Globus pallidus (tissue), 1 donor: Measurements from ENCODE around the gene WFDC12.

Source experiments
- DNase-seq: peaks from one replicate; pipeline ENCODE4 v3.0.0-alpha.2; 2015; ENCODE audit warnings: low spot score

Gene WFDC12

DNA sequence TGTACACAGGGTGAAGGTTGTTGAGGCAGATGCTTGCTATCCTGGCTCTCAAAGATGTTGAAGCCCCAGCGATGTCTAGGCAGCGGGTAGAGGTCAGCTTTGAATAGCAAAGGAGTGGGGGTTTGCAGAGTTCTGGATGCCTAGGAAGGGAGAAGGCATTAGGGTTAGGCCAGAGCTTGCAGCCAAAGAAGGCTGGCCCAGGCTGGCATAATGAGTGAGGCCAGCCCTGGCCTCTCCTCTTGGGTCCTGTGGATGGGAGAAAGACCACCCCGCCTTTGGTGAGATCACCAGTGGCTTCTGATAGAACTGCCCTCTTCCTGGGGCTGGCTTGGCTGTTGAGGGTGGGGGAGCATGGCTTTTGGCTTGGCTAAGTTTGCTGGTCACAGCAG lies 8.9 kb downstream of the WFDC12 start:
- DNase-seq: no peak

DNA sequence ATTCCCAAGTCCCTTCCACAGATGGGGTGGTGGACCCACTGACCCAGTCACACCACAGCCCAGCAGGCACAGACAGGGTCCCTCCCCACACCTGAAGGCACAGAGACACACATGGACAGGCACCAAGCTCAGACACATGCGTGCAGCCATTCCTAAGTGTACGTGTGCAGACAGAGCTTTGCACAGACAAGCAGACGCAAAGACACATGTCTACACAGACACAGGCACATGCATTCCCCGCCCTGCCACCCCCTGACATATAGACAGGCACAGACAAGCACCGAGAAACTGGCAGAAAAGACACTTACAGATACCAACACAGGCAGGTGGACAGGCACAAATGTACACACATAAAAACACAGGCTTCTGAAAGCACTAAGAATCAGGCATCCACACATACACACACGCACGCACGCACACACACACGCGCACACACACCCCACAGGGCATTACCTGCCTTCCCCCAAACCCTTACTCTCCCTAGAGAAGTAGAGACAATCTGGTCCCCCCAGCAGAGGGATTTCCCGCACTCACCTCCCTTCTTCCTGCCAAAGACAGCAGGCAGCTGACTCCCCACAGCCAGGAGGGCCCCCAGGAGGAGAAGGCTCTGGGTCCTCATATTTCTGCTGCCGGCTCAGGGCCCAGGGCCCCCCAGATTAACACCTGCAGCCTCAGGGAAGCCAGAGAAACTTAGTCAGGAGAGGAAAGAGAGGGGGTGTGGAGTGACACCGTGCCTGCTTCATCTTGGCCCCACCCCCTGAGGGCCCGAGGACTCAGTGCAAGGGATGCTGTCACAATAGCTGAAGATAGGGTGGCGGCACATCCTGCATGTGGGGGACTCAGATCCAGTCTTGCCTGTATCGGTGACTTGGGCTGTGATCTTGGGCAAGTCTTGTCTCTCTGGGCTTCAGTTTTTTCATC lies 9.5 kb downstream of the WFDC12 start, which contains the start of gene WFDC5:
TSS of gene WFDC5 (minus strand) at position 710 of the 921 bp plus-strand sequence. CDS start at position 619, 91 bp downstream.
- DNase-seq: no peak

DNA sequence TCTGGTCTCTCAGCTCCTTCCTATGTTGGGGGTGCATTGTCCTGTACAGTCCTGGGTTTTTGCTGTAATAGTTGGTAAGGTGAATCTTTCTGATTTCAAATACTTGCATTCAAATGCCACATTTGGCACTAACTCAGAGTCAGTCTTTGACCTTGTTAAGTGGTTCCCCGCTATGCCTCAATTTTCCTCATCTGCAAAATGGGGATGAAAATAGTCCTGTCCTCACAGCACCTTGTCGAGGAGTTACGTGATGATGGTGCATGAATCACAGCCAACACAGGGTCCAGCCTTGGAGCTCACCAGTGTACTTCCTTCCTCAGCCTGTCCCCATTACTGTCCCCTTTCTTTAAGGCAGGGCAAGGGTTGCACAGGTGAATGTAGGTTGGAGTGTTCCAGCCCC lies 10.4 kb downstream of the WFDC12 start:
- DNase-seq: no peak

DNA sequence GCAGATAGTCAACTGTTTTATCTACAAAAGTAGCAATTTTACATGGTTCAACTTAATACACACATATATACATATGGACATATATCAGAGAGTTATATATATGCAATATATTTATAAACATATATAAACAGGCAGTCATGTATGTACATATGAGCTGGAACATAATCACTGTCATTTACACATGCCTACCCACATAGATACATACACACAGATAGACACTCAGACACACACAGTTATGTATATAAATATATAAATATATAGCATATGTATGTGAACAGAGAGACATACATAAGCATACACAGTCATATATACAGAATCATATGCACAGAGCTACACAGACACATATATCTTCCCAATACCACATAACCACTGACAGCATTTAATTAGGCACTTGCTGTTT lies 11.5 kb downstream of the WFDC12 start:
- no peak for DNase-seq

DNA sequence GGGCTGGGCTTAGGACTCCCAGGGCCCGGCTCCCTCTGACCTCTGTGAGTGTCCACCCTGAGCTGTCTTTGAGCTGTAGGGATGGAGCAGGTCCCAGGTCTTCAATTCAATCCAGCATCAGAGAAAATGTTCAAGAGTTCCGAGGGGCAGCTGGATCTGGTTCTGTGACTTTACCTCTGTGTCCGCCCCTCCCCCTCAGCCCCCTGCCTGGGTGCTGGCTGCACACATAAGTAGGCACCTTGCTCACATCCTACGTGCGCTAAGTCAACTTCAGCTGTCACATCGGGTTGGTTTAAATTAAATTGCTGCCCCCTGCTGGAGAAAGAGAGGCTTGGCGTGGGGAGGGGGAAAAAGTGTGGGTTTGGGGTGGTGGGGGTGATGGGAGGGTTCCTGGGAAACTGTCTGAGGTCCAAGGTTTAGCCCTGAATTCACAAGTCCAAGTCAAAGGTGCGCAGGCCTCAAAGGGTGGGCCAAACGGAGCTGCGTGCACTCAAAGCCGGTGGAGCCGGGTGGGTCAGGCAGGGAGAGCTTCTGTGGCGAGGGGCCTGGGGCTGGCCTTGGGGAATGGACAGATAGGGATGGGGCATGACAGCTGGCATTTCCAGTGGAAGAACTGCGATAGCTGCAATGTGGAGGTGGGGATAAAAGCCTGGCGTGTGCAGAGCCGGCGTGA lies 12.3 kb downstream of the WFDC12 start:
- peak; percentile 14 for DNase-seq

DNA sequence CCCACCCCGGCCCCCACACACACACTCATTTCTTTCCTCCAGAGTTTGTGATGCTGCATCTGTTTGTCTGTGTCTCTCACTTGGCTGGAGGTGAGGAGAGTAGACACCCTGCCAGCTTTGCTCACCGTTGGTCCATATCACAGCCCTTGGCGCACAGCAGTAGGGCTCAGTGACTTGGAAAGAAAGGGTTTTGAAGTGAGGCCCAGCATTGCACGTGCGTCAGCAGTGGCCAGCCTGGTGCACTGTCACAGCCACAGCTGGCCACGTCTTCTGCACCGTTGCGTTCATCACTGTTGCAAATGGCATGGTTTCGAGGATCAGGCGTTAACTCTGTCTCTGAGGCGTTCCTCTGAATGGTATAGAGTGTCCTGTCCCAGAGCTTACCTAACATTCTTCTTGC lies 13.0 kb downstream of the WFDC12 start:
- DNase-seq: no peak

DNA sequence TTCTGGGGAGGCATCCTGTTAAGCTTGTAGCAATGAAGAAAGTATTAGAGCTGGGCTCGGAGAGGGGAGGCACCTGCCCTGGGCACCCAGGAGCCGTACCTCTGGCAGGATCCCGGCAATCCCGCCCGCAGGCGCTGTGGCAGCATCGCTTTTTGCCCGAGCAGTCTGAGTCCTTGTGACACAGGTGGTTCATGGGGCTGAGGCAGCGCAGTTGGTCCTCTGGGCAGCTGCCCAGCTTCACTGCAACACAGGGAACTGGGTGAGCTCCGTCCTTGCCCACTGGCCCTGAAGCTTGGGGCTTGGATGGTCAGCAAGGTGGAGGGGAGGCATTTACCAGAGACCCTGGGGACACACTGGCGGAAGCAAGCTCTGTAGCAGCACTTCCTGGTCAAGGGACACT lies 14.0 kb downstream of the WFDC12 start:
- no peak for DNase-seq

DNA sequence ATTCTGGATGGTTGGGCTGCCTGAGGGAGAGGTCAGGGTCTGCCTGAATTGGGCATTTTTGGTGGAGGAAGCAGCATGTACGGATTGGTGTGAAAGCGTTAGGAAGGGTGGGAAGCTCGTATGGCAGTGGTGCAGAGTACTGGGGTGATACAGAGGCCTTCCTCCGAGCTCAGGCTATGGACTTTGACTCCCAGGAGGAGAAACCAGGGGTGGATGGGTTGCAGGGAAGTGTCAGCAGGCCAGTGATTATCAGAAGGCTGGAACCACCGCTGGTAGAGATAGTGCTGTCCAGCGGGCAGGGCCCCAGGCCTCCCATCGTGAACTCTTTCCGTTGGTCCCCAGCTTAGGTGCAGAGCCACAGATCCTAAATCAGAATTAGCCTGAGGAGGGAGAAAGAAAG lies 14.6 kb downstream of the WFDC12 start:
- no peak for DNase-seq

DNA sequence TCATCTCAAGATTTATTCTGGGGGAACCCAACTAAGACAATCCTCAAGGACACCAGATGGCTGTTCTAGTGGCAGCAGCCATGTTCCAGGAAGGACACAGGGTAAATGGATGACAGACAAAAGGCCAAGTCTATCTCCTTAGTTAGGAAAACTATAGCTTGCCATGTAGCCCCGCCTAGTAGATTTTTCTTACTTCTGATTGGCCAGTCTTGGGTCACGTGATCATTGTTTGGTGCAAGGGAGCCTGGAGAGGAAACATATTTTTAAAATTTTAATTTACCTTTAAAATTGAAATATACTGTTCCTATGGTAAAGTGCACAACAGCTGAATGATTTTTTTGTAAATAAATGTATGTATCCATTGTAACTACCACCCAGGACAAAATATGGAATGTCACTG lies 18.9 kb downstream of the WFDC12 start:
- DNase-seq: no peak

DNA sequence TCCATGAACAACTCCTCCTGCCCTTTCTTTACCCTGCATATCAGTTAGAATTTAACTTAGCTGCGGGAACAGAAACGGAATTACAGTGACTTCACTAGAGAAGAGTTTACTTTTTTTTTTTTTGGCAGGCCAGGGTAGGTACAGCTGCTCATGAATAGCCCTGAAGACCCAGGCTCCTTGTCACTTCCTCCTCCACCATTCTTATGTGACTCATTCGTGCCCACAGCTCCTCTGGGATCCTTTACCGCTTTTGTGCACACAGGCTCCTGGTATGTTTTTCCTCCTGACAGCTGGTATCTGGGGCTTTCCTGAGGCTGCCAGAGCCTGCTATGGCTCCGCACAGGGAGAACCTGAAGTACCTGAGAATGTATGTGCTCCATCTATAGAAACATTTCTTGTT lies 19.5 kb downstream of the WFDC12 start:
- DNase-seq: no peak

DNA sequence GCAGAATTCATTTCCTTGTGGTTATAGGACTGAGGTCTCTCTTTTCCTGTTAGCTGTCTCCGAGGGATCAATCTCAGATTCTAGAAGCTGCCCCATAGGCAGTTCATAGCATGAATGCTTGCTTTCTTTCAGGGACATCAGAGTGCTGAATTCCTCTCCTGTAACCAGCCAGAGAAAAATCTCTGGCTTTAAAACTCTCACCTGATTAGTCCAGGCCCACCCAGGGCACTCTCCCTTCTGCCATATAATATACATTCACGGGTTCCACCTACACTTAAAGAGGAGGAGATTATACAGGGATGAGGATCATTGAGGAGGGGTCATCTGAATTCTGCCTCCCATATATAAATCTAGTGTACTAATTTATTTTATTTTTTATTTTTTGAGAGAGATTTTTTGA lies 21.2 kb downstream of the WFDC12 start:
- no peak for DNase-seq

DNA sequence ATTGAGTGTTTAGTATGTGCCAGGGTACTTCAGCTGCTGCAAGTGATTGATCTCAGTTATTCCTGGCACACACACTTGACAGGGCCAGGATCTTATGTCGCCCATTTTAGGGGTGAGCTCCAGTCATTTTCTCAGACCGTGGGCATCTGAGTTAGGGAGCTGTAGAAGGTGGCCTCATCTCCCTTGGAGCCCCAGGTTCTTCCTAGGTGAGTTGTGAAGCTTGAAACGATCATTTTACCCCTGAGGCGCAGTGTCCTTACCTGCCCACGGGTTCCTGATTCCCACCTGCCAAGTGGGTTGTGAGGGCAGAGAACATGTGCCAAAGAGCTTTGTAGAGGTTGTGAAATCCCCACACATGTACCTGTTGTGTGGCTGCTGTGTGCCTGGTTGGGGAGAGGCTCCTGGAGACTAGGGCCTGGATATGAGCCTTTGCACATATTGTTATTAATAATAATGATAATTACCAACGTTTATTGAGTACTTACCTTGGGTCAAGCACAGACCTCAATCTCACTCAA lies 22.9 kb downstream of the WFDC12 start:
- no peak for DNase-seq

DNA sequence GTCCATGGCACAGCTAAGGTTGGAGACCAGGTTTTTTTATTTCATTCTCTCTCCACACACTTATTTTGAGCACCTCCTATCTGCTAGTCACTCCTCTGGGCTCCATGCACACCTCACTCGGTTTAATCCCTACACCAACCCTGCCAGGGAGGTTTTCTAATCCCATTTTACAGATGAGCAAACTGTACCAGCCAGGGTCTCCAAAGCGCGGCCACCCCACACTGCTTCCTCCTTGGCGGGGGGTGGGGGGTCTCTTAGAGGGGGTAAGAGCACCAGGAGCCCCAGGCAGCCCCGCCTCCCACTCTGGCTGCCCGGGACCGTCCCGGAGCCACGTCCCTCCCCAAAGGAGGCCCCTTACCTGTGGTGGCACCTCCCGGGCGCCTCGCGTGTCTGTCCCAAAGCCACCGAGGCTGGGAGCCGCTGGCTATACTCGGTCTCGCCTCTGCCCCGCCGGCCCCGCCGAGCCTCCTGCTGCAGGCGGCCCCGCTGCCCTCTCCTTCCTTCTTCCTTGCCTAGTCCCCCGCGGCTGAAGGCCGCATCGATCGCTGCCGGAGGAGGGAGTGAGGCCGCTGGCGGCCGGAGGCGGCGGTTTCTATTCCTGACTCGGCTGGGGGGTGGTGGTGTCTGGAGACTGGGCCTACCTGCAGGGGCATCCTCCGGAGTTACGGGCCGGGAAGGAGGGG lies 23.6 kb downstream of the WFDC12 start, which contains the start of gene KCNS1:
TSS of gene KCNS1 (minus strand) at position 565 of the 683 bp plus-strand sequence. CDS start 1,891 bp downstream, outside the sequence.
- DNase-seq: no peak

DNA sequence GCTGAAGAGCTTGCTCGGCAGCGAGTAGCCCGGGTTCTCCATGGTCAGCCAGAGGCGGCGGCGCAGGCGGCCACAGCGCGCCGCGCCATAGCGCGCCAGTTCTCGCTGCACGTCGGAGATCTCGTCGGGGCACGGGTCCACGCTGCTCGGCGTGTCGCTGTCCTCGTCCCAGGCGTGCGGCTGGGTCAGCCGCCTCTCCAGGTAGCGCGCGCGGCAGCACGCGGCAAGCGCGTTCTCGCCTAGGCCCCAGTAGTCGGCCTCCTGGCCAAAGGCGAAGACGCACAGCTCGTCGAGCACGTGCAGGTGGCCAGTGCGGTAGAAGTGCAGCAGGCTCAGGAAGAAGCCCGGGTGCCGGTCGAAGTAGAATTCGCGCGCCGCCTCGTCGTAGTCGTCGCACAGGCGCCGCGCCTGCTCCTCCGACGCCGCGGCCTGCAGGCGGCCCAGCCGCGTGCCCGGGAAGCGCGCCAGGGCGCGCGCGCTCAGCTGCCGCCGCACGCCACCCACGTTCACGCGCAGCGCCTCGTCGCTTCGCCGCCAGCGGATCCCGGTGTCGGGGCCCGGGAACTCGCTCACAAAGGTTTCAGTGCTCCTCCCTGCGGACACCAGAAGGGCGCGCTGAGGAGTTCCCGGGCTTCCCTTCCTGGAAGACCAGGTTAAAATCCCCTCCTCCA lies 26.0 kb downstream of the WFDC12 start:
- DNase-seq: no peak

DNA sequence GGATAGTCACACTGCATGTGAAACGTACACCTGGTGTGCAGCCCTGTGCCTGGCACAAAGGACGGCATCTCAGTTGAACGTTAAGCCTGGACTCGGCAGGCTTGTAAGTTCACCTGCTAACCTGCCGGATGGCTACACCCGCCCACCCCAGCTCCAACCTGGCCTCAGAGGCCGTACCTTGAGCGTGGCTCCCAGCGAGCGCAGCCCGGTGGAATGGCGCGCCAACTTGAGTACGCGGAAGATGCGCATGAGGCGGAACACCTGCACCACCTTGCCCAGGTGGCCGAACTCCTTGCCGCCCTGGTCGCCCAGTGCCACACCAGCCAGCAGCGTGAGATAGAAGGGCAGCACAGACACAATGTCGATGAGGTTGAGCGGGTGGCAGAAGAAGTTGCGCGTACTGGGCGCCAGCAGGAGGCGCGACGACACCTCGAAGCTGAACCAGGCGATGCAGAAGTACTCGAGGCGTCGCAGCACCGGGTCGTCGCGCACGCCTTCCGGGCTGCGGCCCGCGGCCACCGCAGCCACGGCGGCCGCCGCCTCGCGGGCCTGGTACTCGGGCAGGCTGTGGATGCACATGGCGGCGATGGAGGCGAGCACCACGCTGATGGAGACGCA lies 26.7 kb downstream of the WFDC12 start:
- no peak for DNase-seq

DNA sequence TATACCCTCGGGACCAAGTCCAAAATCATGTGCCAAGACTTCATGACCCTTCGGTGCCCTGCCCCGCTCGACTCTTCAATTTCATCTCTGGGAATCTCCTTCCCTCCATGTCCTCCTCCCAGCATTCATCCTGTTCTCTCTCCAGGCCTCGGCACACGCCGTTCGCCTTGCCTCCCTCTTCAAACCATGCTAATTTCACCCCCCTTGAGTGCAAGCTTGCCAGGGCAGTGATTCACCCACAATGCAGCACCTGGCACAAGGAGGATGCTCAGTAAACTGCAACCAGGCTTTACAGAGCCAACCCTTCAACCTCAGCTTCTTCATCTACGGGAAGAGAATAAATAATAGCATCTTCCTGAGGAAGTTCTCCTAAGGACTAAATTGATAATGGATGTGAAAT lies 27.5 kb downstream of the WFDC12 start:
- DNase-seq: no peak

DNA sequence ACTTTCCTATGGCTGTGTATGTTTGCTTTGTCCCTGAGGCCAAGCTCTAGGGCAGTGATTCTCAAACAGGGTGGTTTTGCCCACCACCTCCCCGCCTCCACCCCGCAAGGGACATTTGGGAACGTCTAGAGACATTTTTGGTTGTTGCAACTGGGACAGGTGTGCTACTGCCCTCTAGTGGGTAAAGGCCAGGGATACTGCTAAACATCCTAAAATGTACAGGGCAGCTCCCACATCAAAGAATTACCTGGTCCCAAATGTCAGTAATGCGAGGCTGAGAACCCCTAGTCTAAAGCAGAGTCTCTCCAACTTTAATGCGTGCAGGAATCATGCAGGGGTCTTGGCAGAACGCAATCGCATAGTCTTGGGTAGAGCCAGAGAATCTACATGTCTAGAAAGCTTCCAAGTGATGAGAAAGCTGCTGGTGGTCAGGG lies 28.4 kb downstream of the WFDC12 start:
- peak; percentile 72 for DNase-seq

DNA sequence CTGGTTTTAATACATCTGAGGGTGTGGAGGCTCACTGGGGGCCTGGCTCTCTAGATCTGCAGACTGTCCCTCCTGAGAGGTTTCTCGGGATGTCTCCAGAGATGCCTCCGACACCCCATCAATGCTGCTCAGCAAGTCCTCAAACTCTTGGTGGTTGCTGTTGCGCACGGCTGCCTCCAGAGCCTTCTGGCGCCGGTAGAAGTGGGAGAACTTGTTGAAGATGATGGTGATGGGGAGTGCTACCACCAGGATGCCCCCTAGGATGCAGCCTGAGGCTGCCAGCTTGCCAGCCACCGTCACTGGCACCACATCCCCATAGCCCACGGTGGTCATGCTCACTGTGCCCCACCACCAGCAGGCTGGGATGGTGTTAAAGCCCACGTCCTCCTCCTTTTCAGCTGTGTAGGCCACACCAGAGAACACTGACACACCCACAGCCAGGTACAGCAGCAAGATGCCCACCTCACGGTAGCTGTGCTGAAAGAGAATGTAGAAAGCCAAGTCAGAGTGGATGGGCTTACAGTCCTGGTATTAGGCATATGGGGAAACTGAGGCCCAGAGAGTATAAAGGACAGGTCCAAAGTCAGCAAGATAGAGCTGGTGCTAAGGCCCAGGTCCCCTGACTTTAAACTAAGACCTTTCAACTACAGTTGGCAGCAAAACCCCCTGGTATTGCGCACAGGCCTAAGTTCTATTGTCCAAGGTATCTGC lies 29.2 kb downstream of the WFDC12 start:
- no peak for DNase-seq

DNA sequence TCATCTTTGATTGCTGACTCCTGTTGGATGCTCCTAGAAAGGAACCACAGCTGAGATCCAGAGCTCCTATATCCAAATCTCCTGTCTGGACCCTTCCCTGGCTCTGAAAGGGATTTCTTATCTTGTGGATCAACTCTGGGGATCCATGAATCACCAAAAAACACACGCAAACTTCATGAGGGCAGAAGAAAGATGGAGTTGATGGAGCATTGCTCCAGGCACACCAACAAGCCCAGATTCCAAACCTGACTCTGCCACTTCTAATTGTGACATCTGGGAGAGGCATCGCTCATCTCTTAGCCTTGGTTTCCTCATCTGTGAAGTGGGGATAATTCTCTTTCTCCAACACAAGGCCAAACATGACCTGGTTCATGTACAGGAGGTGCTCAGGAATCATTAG lies 30.1 kb downstream of the WFDC12 start:
- DNase-seq: no peak

DNA sequence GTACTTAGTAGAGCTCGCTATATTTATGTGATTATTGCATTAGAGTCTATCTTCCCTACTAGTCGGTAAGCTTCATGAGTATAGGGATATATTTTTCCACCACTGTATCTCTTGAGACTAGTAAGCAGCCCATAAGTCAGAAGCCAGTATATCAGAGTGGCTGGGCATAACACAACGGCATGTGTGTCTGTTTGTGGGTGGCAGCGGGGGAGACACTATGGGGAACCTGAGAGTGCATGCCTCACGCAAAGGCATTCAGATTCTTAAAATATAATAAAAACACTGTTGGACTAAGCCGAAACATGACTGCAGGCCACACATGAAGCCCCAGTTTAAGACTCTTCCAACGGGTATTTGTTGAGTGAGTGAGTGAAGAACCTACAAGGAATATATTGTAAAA lies 31.4 kb downstream of the WFDC12 start:
- DNase-seq: no peak

DNA sequence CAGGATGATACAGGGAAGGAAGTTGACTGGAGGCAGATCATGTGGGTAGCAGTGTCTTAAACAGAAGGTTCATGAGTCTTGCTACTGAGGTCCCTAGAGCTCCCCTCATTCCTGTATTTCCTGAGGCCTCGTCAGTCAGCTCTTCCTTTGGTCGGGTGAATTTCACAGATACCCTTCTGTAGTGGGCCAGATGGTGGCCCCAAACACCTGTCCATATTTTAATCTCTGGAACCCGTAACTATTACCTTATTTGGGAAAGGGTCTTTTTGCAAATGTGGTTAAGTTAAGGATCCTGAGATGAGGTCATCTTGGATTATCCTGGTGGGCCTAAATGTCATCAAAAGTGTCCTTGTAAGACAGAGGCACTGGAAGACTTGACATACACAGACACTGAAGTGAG lies 32.9 kb downstream of the WFDC12 start:
- DNase-seq: no peak
